IMR-90 (cell line): ENCODE measurements around the gene GPRC5B. TPM values are rescaled to one million over a fixed set of nuclear protein-coding genes. Genes with fewer than 3 reads are reported as not detected.

ENCODE experiments used
- ATAC-seq: fragments of 200-7000 bp; cut with Tn5 transposase; 2 replicates; pipeline ENCODE4 v1.9.1; 2020; ENCODE audit warnings: low read depth, mild to moderate bottlenecking, moderate library complexity
- BruUV-seq: library from RNA; stranded (reverse); fragments of 400-500 nt; replicated peaks from 2 replicates; lab custom pipeline; 2021; lab: Mats Ljungman, UMichigan
- CTCF ChIA-PET: fragments of 300-600 bp; formaldehyde crosslinking; extraction: SDS; loops from one replicate; lab custom pipeline; 2021; ENCODE audit warnings: antibody characterized with exemption; lab: Yijun Ruan, JAX
- POLR2A ChIA-PET: fragments of 300-600 bp; sonication (Branson Sonifier 250); formaldehyde crosslinking; loops from one replicate; lab custom pipeline; 2022; ENCODE audit warnings: antibody characterized with exemption; ENCODE audit not compliant: unreplicated experiment; lab: Charles Lee
- DNase-seq: peaks from one replicate; pipeline ENCODE4 v3.0.0; 2013
- H2AFZ ChIP-seq: replicated peaks from 2 replicates; pipeline ENCODE3; 2013; ENCODE audit warnings: low read length, mild to moderate bottlenecking; ENCODE audit not compliant: poor library complexity
- H2AK5ac ChIP-seq: 2 replicates; pipeline ENCODE4 v1.6.1; 2013; ENCODE audit warnings: low read depth, low read length, inconsistent platforms
- H2AK9ac ChIP-seq: replicated peaks from 2 replicates; pipeline ENCODE3; 2013; ENCODE audit warnings: mild to moderate bottlenecking, low read depth, low read length, moderate library complexity; ENCODE audit not compliant: poor library complexity
- H2BK120ac ChIP-seq: 2 replicates; pipeline ENCODE4 v1.6.1; 2013; ENCODE audit warnings: low read depth, low read length, inconsistent platforms
- H2BK15ac ChIP-seq: 3 replicates; pipeline ENCODE4 v1.6.1; 2013; ENCODE audit warnings: low read depth, low read length, inconsistent platforms
- H2BK20ac ChIP-seq: 2 replicates; pipeline ENCODE4 v1.6.1; 2013; ENCODE audit warnings: low read depth, mild to moderate bottlenecking, inconsistent platforms, low read length, moderate library complexity
- H2BK5ac ChIP-seq: 2 replicates; pipeline ENCODE4 v1.6.1; 2013; ENCODE audit warnings: mild to moderate bottlenecking, low read depth, low read length, inconsistent platforms; ENCODE audit not compliant: poor library complexity, severe bottlenecking
- H3K14ac ChIP-seq: replicated peaks from 2 replicates; pipeline ENCODE4 v1.6.1; 2013; ENCODE audit warnings: low read depth, low read length, inconsistent platforms
- H3K18ac ChIP-seq: 2 replicates; pipeline ENCODE4 v1.6.1; 2013; ENCODE audit warnings: low read depth, low read length, control low read depth
- H3K23ac ChIP-seq: 2 replicates; pipeline ENCODE4 v1.6.1; 2013; ENCODE audit warnings: low read depth, low read length, inconsistent platforms
- H3K27ac ChIP-seq: 2 replicates; pipeline ENCODE4 v1.5.1; 2013; ENCODE audit warnings: mild to moderate bottlenecking, control low read depth, low read length; ENCODE audit not compliant: insufficient read depth
- H3K27me3 ChIP-seq: 2 replicates; pipeline ENCODE4 v1.6.1; 2013; ENCODE audit warnings: low read length; ENCODE audit not compliant: control insufficient read depth, insufficient read depth
- H3K36me3 ChIP-seq: 2 replicates; pipeline ENCODE4 v1.6.1; 2013; ENCODE audit warnings: low read length, mixed read lengths; ENCODE audit not compliant: control insufficient read depth, insufficient read depth
- H3K4ac ChIP-seq: 2 replicates; pipeline ENCODE4 v1.6.1; 2013; ENCODE audit warnings: low read depth, low read length, inconsistent platforms
- H3K4me1 ChIP-seq: 2 replicates; pipeline ENCODE4 v1.6.1; 2013; ENCODE audit warnings: low read length, mixed read lengths; ENCODE audit not compliant: control insufficient read depth, insufficient read depth
- H3K4me2 ChIP-seq: 2 replicates; pipeline ENCODE4 v1.6.1; 2013; ENCODE audit warnings: low read depth, mild to moderate bottlenecking, control low read depth, low read length, moderate library complexity
- H3K4me3 ChIP-seq: 2 replicates; pipeline ENCODE4 v1.5.1; 2013; ENCODE audit warnings: low read depth, mild to moderate bottlenecking, control low read depth, low read length, moderate library complexity; ENCODE audit not compliant: insufficient read depth
- H3K56ac ChIP-seq: 2 replicates; pipeline ENCODE4 v1.6.1; 2013; ENCODE audit warnings: low read length, inconsistent platforms; ENCODE audit not compliant: insufficient read depth; ENCODE audit errors: extremely low read depth
- H3K79me1 ChIP-seq, 2 experiments: 2 replicates each; pipeline ENCODE4 v1.6.1; 2013; ENCODE audit warnings: low read length in 2 of 2, inconsistent platforms in 1 of 2, low read depth in 1 of 2
- H3K9ac ChIP-seq: 2 replicates; pipeline ENCODE4 v1.6.1; 2013; ENCODE audit warnings: low read depth, low read length, control low read depth
- H3K9me1 ChIP-seq: 2 replicates; pipeline ENCODE4 v1.6.1; 2013; ENCODE audit warnings: low read length, inconsistent platforms; ENCODE audit not compliant: insufficient read depth
- H3K9me3 ChIP-seq: 2 replicates; pipeline ENCODE4 v1.6.1; 2013; ENCODE audit warnings: low read length; ENCODE audit not compliant: control insufficient read depth, insufficient read depth
- H4K20me1 ChIP-seq: 2 replicates; pipeline ENCODE4 v1.6.1; 2013; ENCODE audit warnings: low read length, inconsistent platforms; ENCODE audit not compliant: insufficient read depth
- H4K5ac ChIP-seq: 2 replicates; pipeline ENCODE4 v1.6.1; 2013; ENCODE audit warnings: mild to moderate bottlenecking, low read depth, low read length, control low read depth
- H4K8ac ChIP-seq, 2 experiments: 2 replicates each; pipeline ENCODE4 v1.6.1; 2013; ENCODE audit warnings: low read depth in 2 of 2, low read length in 2 of 2, control low read depth in 1 of 2, inconsistent platforms in 1 of 2
- H4K91ac ChIP-seq: 2 replicates; pipeline ENCODE4 v1.6.1; 2013; ENCODE audit warnings: low read depth, low read length, inconsistent platforms; ENCODE audit not compliant: insufficient read depth
- CEBPB ChIP-seq: IDR thresholded peaks from 2 replicates; pipeline ENCODE4 v1.6.1; 2012; ENCODE audit warnings: low read depth, low read length, improper control_type of control experiment
- CHD1 ChIP-seq: IDR thresholded peaks from 2 replicates; pipeline ENCODE4 v1.6.1; 2012; ENCODE audit warnings: low read depth, low read length, improper control_type of control experiment
- FOS ChIP-seq: fragments of 150-350 bp; IDR thresholded peaks from 2 replicates; pipeline ENCODE4 v1.6.1; 2016; ENCODE audit warnings: low read depth, low read length
- MAFK ChIP-seq: IDR thresholded peaks from 2 replicates; pipeline ENCODE4 v1.6.1; 2012; ENCODE audit warnings: low read depth, low read length, improper control_type of control experiment
- MXI1 ChIP-seq: IDR thresholded peaks from 2 replicates; pipeline ENCODE4 v1.6.1; 2012; ENCODE audit warnings: low read depth, mild to moderate bottlenecking, low read length, moderate library complexity, borderline replicate concordance
- NFE2L2 ChIP-seq: fragments of 150-350 bp; IDR thresholded peaks from 2 replicates; pipeline ENCODE4 v1.6.1; 2016; ENCODE audit warnings: low read depth, mild to moderate bottlenecking, low read length
- POLR2A ChIP-seq: IDR thresholded peaks from 2 replicates; pipeline ENCODE4 v1.6.1; 2012; ENCODE audit warnings: mild to moderate bottlenecking, low read depth, low read length
- RCOR1 ChIP-seq: IDR thresholded peaks from 2 replicates; pipeline ENCODE4 v1.6.1; 2012; ENCODE audit warnings: mild to moderate bottlenecking, low read length, improper control_type of control experiment; ENCODE audit not compliant: insufficient replicate concordance
- RFX5 ChIP-seq: IDR thresholded peaks from 2 replicates; pipeline ENCODE4 v1.8.0; 2012; ENCODE audit warnings: low read depth, mild to moderate bottlenecking, low read length, moderate library complexity
- WGBS, 2 experiments: methylation state at CpG; one replicate each; pipeline versions ENCODE4 v1.1.5 to v1.1.7; 2013; ENCODE audit warnings: missing lambda C conversion rate in 2 of 2; ENCODE audit not compliant: insufficient read length in 1 of 2; ENCODE audit errors: extremely low coverage in 2 of 2; 5-methylcytosine and 5-hydroxymethylcytosine counted together
- dilution Hi-C: fragments of 300-500 bp; cut with HindIII; formaldehyde crosslinking; loops from one replicate; pipeline ENCODE4 v1.14.3; 2018; ENCODE audit warnings: low sequenced_read_pairs; ENCODE audit not compliant: unreplicated experiment
- in situ Hi-C: fragments of 300-500 bp; cut with MboI; formaldehyde crosslinking; loops from 3 replicates; pipeline ENCODE4 v1.14.3; 2019; ENCODE audit warnings: low sequenced_read_pairs, inconsistent platforms, mixed read lengths
- intact Hi-C: fragments of 100-400 bp; cut with micrococcal nuclease; formaldehyde crosslinking; loops from 2 replicates; pipeline ENCODE4 v1.10.0; 2022
- polyA plus RNA-seq, 3 experiments: library from polyadenylated mRNA; depleted of rRNA; stranded (reverse); fragments of >200 nt; gene quantifications; 2 replicates each; pipeline ENCODE4 v1.2.3, GENCODE V29; 2012; ENCODE audit warnings: low replicate concordance in 1 of 3
- total RNA-seq: library from RNA; depleted of rRNA; stranded (reverse); fragments of >200 nt; gene quantifications from 2 replicates; pipeline ENCODE4 v1.2.3, GENCODE V29; 2012
- TF ChIP-seq, protein P1 (sequence below): fragments of 150-350 bp; IDR thresholded peaks from 2 replicates; pipeline ENCODE4 v1.6.1; 2017; ENCODE audit warnings: mild to moderate bottlenecking, antibody characterized with exemption, low read length, low read depth
- TF ChIP-seq, protein P2 (sequence below): conservative IDR thresholded peaks from 2 replicates; pipeline ENCODE4 v1.5.1; 2012; ENCODE audit warnings: mild to moderate bottlenecking, low read depth, low read length, improper control_type of control experiment

The GPRC5B gene
- total and polyA plus RNA-seq, 2 of the 4 experiments (the other 2 are of a cell fraction), result 2.5 to 8.5 TPM

DNA sequence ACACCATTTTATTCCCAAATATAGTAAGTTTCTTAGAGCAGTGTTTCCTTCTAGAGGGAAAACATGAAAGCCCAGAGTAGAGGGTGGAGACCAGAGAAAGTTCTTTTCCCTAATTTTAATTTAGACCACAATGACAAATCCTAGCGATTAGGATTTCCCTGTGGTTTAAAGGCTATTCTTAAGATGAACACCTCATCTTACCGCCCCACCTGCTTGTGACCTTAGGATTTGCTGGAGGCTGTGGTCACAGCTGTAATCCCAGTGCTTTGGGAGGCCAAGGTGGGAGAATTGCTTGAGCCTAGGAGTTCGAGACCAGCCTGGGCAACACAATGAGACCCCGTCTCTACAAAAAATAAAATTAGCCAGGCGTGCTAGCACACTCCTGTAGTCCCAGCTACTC, 51.1 kb downstream of the GPRC5B start:
- DNase-seq, result no peak
- no peak overlapping the region for H2BK20ac ChIP-seq
- H3K4ac ChIP-seq, result no peak overlapping the region
- H3K79me1 ChIP-seq, result no peaks in the 10 kb centered on the region
- no peak overlapping the region for H4K8ac ChIP-seq
- ChIA-PET POLR2A (no interaction called here), CTCF (interaction anchor here (0.6 kb wide), 1 partner anchor 112 kb away, joined by 7 read pairs; no protein-coding TSS in a partner anchor)
- H3K14ac ChIP-seq, result no peak overlapping the region
- H3K4me1 ChIP-seq, result peaks cover 4% of the 10 kb centered on the region
- no peak overlapping the region for H2BK15ac ChIP-seq
- no peak overlapping the region for H2AK9ac ChIP-seq
- no peak overlapping the region for H2BK5ac ChIP-seq
- intact Hi-C loops (no loop called here), dilution Hi-C loops (no loop called here), in situ Hi-C loops (no loop called here)
- H3K23ac ChIP-seq, result no peak overlapping the region
- TF ChIP-seq, protein P1, sequence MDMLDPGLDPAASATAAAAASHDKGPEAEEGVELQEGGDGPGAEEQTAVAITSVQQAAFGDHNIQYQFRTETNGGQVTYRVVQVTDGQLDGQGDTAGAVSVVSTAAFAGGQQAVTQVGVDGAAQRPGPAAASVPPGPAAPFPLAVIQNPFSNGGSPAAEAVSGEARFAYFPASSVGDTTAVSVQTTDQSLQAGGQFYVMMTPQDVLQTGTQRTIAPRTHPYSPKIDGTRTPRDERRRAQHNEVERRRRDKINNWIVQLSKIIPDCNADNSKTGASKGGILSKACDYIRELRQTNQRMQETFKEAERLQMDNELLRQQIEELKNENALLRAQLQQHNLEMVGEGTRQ, result no peak
- TF ChIP-seq, protein P2, sequence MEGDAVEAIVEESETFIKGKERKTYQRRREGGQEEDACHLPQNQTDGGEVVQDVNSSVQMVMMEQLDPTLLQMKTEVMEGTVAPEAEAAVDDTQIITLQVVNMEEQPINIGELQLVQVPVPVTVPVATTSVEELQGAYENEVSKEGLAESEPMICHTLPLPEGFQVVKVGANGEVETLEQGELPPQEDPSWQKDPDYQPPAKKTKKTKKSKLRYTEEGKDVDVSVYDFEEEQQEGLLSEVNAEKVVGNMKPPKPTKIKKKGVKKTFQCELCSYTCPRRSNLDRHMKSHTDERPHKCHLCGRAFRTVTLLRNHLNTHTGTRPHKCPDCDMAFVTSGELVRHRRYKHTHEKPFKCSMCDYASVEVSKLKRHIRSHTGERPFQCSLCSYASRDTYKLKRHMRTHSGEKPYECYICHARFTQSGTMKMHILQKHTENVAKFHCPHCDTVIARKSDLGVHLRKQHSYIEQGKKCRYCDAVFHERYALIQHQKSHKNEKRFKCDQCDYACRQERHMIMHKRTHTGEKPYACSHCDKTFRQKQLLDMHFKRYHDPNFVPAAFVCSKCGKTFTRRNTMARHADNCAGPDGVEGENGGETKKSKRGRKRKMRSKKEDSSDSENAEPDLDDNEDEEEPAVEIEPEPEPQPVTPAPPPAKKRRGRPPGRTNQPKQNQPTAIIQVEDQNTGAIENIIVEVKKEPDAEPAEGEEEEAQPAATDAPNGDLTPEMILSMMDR, result no peak
- TF ChIP-seq POLR2A (no peak), RCOR1 (no peak), RFX5 (no peak), FOS (no peak), CHD1 (no peak), MAFK (no peak), CEBPB (no peak), NFE2L2 (no peak), MXI1 (no peak)
- H4K20me1 ChIP-seq, result no peaks in the 10 kb centered on the region
- H3K4me3 ChIP-seq, result no peak overlapping the region
- H3K56ac ChIP-seq, result no peak overlapping the region
- H3K27me3 ChIP-seq, result no peaks in the 10 kb centered on the region
- no peak overlapping the region for H3K4me2 ChIP-seq
- no peak overlapping the region for H2AFZ ChIP-seq
- WGBS, 2 experiments, result no CpG with 5 or more reads among the region's 5 CpGs
- H3K36me3 ChIP-seq, result no peaks in the 10 kb centered on the region
- no peak for ATAC-seq
- H4K91ac ChIP-seq, result no peak overlapping the region
- H2AK5ac ChIP-seq, result no peak overlapping the region
- no peak overlapping the region for H2BK120ac ChIP-seq
- H3K27ac ChIP-seq, result no peak overlapping the region
- no peaks in the 10 kb centered on the region for H3K9me3 ChIP-seq
- BruUV-seq, result no TSS peak
- H3K18ac ChIP-seq, result no peak overlapping the region
- H4K5ac ChIP-seq, result no peak overlapping the region
- H3K9ac ChIP-seq, result no peak overlapping the region
- peaks cover 5% of the 10 kb centered on the region; the same call in 1 of the 2 replicates for H3K9me1 ChIP-seq
